Measurements from ENCODE around the gene MDM4.

DNA sequence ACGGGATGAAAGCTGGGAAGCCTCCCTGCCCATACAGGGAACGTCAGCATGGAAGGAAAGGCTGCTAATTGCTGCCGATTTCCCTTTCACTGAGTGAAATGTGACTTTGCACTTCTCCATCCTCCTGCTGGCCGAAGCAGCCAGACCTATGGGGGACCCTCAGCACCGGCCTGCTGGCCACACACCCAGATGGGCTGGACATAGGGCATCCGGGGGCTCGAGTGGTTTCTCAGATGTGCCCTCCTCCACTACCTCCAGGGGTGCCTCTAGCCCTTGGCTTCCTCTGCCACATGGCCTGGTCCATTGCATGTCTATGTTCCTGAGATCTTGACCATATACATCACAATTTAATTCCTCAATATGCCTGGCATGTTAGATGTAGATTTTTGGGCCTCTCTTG, 89.6 kb downstream of the MDM4 start:
- TF ChIP-seq, protein P1, sequence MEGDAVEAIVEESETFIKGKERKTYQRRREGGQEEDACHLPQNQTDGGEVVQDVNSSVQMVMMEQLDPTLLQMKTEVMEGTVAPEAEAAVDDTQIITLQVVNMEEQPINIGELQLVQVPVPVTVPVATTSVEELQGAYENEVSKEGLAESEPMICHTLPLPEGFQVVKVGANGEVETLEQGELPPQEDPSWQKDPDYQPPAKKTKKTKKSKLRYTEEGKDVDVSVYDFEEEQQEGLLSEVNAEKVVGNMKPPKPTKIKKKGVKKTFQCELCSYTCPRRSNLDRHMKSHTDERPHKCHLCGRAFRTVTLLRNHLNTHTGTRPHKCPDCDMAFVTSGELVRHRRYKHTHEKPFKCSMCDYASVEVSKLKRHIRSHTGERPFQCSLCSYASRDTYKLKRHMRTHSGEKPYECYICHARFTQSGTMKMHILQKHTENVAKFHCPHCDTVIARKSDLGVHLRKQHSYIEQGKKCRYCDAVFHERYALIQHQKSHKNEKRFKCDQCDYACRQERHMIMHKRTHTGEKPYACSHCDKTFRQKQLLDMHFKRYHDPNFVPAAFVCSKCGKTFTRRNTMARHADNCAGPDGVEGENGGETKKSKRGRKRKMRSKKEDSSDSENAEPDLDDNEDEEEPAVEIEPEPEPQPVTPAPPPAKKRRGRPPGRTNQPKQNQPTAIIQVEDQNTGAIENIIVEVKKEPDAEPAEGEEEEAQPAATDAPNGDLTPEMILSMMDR (IDR thresholded peaks at IDR 0.05): no peak
- TF ChIP-seq EP300 (IDR thresholded peaks at IDR 0.05; ENCODE audit: low read depth): no peak

Measured in transverse colon (tissue), 3 donors.